Thoracic aorta (tissue), 2 donors: ENCODE measurements around the gene KRTAP10-2. TPM values are rescaled to one million over a fixed set of nuclear protein-coding genes. Genes with fewer than 3 reads are reported as not detected.
"Not testable (repeated sequence)": the region's sequence is repeated elsewhere in the genome, so short reads cannot be mapped to it uniquely, and the experiment has no call there.

Experiments used
- ATAC-seq: fragments of 150-250 bp; one replicate; pipeline ENCODE4 v1.8.0; 2017; ENCODE audit warnings: low read depth; ENCODE audit not compliant: insufficient number of reproducible peaks, low FRiP score
- DNase-seq: peaks from one replicate; pipeline ENCODE4 v3.0.0-alpha.2; 2020; ENCODE audit warnings: low spot score
- H3K27ac ChIP-seq, 2 donors: fragments of 200-600 bp; sonication (generic); 1 replicate in 1 of 2; 2 replicates in 1 of 2; pipeline ENCODE4 v1.5.1; 2016; ENCODE audit warnings: mild to moderate bottlenecking in 2 of 2, moderate library complexity in 2 of 2
- H3K27me3 ChIP-seq: fragments of 200-600 bp; sonication (generic); replicated peaks from 2 replicates; pipeline ENCODE4 v1.6.0; 2016; ENCODE audit warnings: mild to moderate bottlenecking; ENCODE audit not compliant: insufficient read depth
- H3K36me3 ChIP-seq: fragments of 200-600 bp; sonication (generic); one replicate; pipeline ENCODE4 v1.5.1; 2016
- H3K4me1 ChIP-seq, 2 donors: fragments of 200-600 bp; sonication (generic); 1 replicate in 1 of 2; 2 replicates in 1 of 2; pipeline versions ENCODE4 v1.5.1 to v1.6.0; 2016; ENCODE audit warnings: low read depth in 2 of 2, mild to moderate bottlenecking in 1 of 2; ENCODE audit not compliant: control insufficient read depth in 1 of 2
- H3K4me3 ChIP-seq: fragments of 200-600 bp; sonication (generic); 2 replicates; pipeline ENCODE4 v1.5.1; 2016; ENCODE audit warnings: mild to moderate bottlenecking
- H3K9me3 ChIP-seq: fragments of 200-600 bp; sonication (generic); 2 replicates; pipeline ENCODE4 v1.5.1; 2016
- CTCF ChIP-seq: fragments of 200-600 bp; sonication (generic); IDR thresholded peaks from one replicate; pipeline ENCODE4 v1.5.1; 2019; ENCODE audit warnings: antibody characterized with exemption
- total RNA-seq, 2 donors: library from RNA; depleted of rRNA; stranded (reverse); fragments of >200 nt; gene quantifications; one replicate each; pipeline versions ENCODE4 v1.1.0 to v1.2.3, GENCODE V29; 2016

KRTAP10-2 gene
- total RNA-seq, 2 donors from 2014 or later = not detected

GRCh38 chr21:44576025-44576420, 24.7 kb upstream of the KRTAP10-2 start:
- ATAC-seq = no peak
- no peaks in the 10 kb centered on the region for H3K27me3 ChIP-seq
- no peak for DNase-seq
- no peaks in the 10 kb centered on the region for H3K36me3 ChIP-seq
- H3K4me3 ChIP-seq = no peak overlapping the region
- H3K4me1 ChIP-seq = no peaks in the 10 kb centered on the region
- no peak for TF ChIP-seq CTCF
- H3K9me3 ChIP-seq = peaks cover 7% of the 10 kb centered on the region
- H3K27ac ChIP-seq = no peak overlapping the region

DNA sequence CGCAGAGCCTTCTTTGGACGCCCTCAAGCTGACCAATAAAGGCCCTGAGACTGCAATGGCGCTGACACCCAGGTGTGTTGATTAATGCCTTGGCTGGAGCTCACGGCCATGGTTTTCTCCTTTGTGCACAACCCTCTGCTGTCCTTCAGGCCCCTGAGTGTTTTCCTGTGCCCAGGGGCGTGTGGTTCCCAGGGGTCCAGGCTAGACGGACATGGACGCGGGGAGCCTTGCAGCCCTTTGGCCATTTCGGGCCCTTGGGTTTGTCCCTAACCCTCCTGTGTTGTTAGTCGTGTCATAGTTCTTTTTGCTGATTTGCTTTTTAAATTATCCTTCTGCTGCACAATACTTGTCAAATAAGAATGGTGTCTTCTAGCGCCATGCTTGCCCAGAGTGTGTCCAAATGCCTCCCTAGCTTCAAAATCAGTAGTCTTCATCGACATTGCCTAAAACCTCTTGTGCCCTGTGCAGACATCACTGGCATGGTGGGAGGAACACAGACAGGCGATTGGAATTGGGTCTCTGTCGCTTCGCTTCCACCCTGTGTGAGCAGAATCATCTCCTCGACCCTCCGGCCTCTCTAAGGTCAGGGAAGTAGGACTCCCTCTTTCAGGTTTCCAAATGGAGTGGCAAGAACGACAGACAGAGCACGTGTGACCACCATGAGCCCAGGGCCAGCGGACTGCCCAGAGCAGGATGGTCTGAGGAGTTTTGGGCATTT, 24.2 kb upstream of the KRTAP10-2 start:
- no peak overlapping the region for H3K4me3 ChIP-seq
- DNase-seq (no peak), ATAC-seq (no peak)
- no peaks in the 10 kb centered on the region for H3K27me3 ChIP-seq
- no peaks in the 10 kb centered on the region for H3K4me1 ChIP-seq
- no peak for TF ChIP-seq CTCF
- no peaks in the 10 kb centered on the region for H3K36me3 ChIP-seq
- H3K27ac ChIP-seq = no peak overlapping the region
- H3K9me3 ChIP-seq = peaks cover 6% of the 10 kb centered on the region

- Histone ChIP-seq H3K4me3 (no peak overlapping the region), H3K9me3 (peaks cover 6% of the 10 kb centered on the region), H3K36me3 (no peaks in the 10 kb centered on the region), H3K27ac (no peak overlapping the region), H3K4me1 (no peaks in the 10 kb centered on the region), H3K27me3 (no peaks in the 10 kb centered on the region)
- ATAC-seq = no peak
- no peak for TF ChIP-seq CTCF
- no peak for DNase-seq
Observed at GRCh38 chr21:44574457-44575306, 23.4 kb upstream of the KRTAP10-2 start.

- not testable (repeated sequence) for H3K4me1 ChIP-seq, H3K9me3 ChIP-seq, H3K27ac ChIP-seq, H3K27me3 ChIP-seq, H3K4me3 ChIP-seq, DNase-seq, H3K36me3 ChIP-seq, ATAC-seq
Observed at GRCh38 chr21:44573630-44574456, 22.5 kb upstream of the KRTAP10-2 start, which contains the start of gene KRTAP10-4. Gene KRTAP10-4, plus strand, starts transcription at chr21:44573729. Its CDS starts 30 bp downstream, at chr21:44573759.

- Histone ChIP-seq H3K4me3 (no peak overlapping the region), H3K36me3 (no peaks in the 10 kb centered on the region), H3K9me3 (peaks cover 6% of the 10 kb centered on the region), H3K27ac (no peak overlapping the region), H3K4me1 (no peaks in the 10 kb centered on the region), H3K27me3 (no peaks in the 10 kb centered on the region)
- ATAC-seq (no peak), DNase-seq (no peak)
- no peak for TF ChIP-seq CTCF
Observed at GRCh38 chr21:44572959-44573583, 21.8 kb upstream of the KRTAP10-2 start.
